CD14-positive monocyte (primary cell): ENCODE measurements around the gene NFE2. TPM values are rescaled to one million over a fixed set of nuclear protein-coding genes. Genes with fewer than 3 reads are reported as not detected.

Experiments used
- DNase-seq, 3 donors: peaks; one replicate each; pipeline ENCODE4 v3.0.0-alpha.2; 2011 to 2022
- H2AFZ ChIP-seq: 2 replicates; pipeline ENCODE4 v1.6.0; 2012; ENCODE audit warnings: mild to moderate bottlenecking, low read depth, low read length, inconsistent platforms; ENCODE audit not compliant: insufficient read depth, poor library complexity, severe bottlenecking
- H3K27ac ChIP-seq, 2 donors: 1 replicate in 1 of 2; 2 replicates in 1 of 2; pipeline ENCODE4 v1.5.1; 2012 to 2013; ENCODE audit warnings: low read length in 2 of 2, control low read depth in 1 of 2, inconsistent platforms in 1 of 2, low read depth in 1 of 2, mild to moderate bottlenecking in 1 of 2
- H3K27me3 ChIP-seq, 2 donors: one replicate each; pipeline versions ENCODE4 v1.6.0 to v1.6.1; 2011 to 2013; ENCODE audit warnings: low read length in 2 of 2; ENCODE audit not compliant: control insufficient read depth in 2 of 2, insufficient read depth in 2 of 2
- H3K36me3 ChIP-seq, 2 donors: replicated peaks in 1 of 2; 1 replicate in 1 of 2; 2 replicates in 1 of 2; pipeline versions ENCODE4 v1.5.1 to v1.6.1; 2012 to 2013; ENCODE audit warnings: low read length in 2 of 2, control low read depth in 1 of 2, inconsistent platforms in 1 of 2, mild to moderate bottlenecking in 1 of 2; ENCODE audit not compliant: insufficient read depth in 2 of 2, control insufficient read depth in 1 of 2
- H3K4me1 ChIP-seq, 2 donors: 1 replicate in 1 of 2; 2 replicates in 1 of 2; pipeline versions ENCODE4 v1.5.1 to v1.6.1; 2012 to 2013; ENCODE audit warnings: low read length in 2 of 2, control low read depth in 1 of 2, inconsistent platforms in 1 of 2, mild to moderate bottlenecking in 1 of 2, moderate library complexity in 1 of 2; ENCODE audit not compliant: insufficient read depth in 2 of 2, control insufficient read depth in 1 of 2
- H3K4me2 ChIP-seq: replicated peaks from 2 replicates; pipeline ENCODE3; 2012; ENCODE audit warnings: low read length, moderate library complexity, mild to moderate bottlenecking; ENCODE audit not compliant: poor library complexity, severe bottlenecking; ENCODE audit errors: extremely low read depth
- H3K4me3 ChIP-seq, 3 experiments: fragments of 200-600 bp in 1 of 3; sonication (generic) in 1 of 3; replicated peaks in 1 of 3; 1 replicate in 2 of 3; 2 replicates in 1 of 3; pipeline ENCODE4 v1.5.1; 2011 to 2013; ENCODE audit warnings: low read length in 3 of 3, mild to moderate bottlenecking in 3 of 3, control low read depth in 2 of 3, low read depth in 2 of 3, inconsistent platforms in 1 of 3, moderate library complexity in 1 of 3
- H3K79me2 ChIP-seq: 2 replicates; pipeline ENCODE4 v1.6.0; 2012; ENCODE audit warnings: mild to moderate bottlenecking, control low read depth, inconsistent platforms, low read length, moderate library complexity; ENCODE audit not compliant: insufficient read depth
- H3K9ac ChIP-seq: 2 replicates; pipeline ENCODE4 v1.6.0; 2017; ENCODE audit warnings: low read length, mild to moderate bottlenecking; ENCODE audit not compliant: insufficient read depth, poor library complexity, severe bottlenecking
- H3K9me3 ChIP-seq, 2 donors: replicated peaks in 1 of 2; 1 replicate in 1 of 2; 2 replicates in 1 of 2; pipeline versions ENCODE4 v1.5.1 to v1.6.1; 2012 to 2013; ENCODE audit warnings: low read length in 2 of 2, control low read depth in 1 of 2; ENCODE audit not compliant: control insufficient read depth in 1 of 2, insufficient read depth in 1 of 2
- H4K20me1 ChIP-seq: 2 replicates; pipeline ENCODE4 v1.6.0; 2012; ENCODE audit warnings: mild to moderate bottlenecking, low read length, control low read depth, moderate library complexity; ENCODE audit not compliant: insufficient read depth
- H3K27ac Mint-ChIP-seq, 7 donors: one replicate each; pipeline ENCODE4 v1.8.0; 2020; ENCODE audit warnings: mild to moderate bottlenecking in 7 of 7, mixed read lengths in 7 of 7, moderate library complexity in 6 of 7, inconsistent platforms in 2 of 7
- H3K27me3 Mint-ChIP-seq, 3 donors: one replicate each; pipeline ENCODE4 v1.8.0; 2021 to 2022; ENCODE audit warnings: low read depth in 3 of 3, mild to moderate bottlenecking in 3 of 3, mixed read lengths in 3 of 3, moderate library complexity in 3 of 3, inconsistent platforms in 1 of 3
- H3K36me3 Mint-ChIP-seq, 2 donors: one replicate each; pipeline ENCODE4 v1.8.0; 2020; ENCODE audit warnings: mixed read lengths in 2 of 2, inconsistent platforms in 1 of 2, mild to moderate bottlenecking in 1 of 2
- H3K4me1 Mint-ChIP-seq: one replicate; pipeline ENCODE4 v1.8.0; 2020; ENCODE audit warnings: mild to moderate bottlenecking, mixed read lengths
- H3K4me3 Mint-ChIP-seq, 2 donors: one replicate each; pipeline ENCODE4 v1.8.0; 2020; ENCODE audit warnings: mild to moderate bottlenecking in 2 of 2, mixed read lengths in 2 of 2, moderate library complexity in 1 of 2
- H3K9me3 Mint-ChIP-seq, 7 donors: one replicate each; pipeline ENCODE4 v1.8.0; 2020 to 2022; ENCODE audit warnings: mixed read lengths in 7 of 7, mild to moderate bottlenecking in 6 of 7, moderate library complexity in 6 of 7, inconsistent platforms in 2 of 7
- CTCF ChIP-seq: fragments of 200-600 bp; IDR thresholded peaks from one replicate; pipeline ENCODE4 v1.8.0; 2022; ENCODE audit warnings: antibody characterized with exemption, mild to moderate bottlenecking
- WGBS: methylation state at CpG from one replicate; pipeline ENCODE4 v1.1.5; 2013; ENCODE audit warnings: missing lambda C conversion rate; ENCODE audit not compliant: insufficient coverage; 5-methylcytosine and 5-hydroxymethylcytosine counted together
- intact Hi-C, 2 donors: fragments of 100-400 bp; cut with micrococcal nuclease; formaldehyde crosslinking; loops; one replicate each; pipeline versions ENCODE4 v1.15.0 to v1.15.1; 2023
- polyA plus RNA-seq, 3 donors: library from polyadenylated mRNA; depleted of rRNA in 1 of 3; unstranded in 2 of 3; stranded (reverse) in 1 of 3; fragments of 300-500 nt in 2 of 3; fragments of >200 nt in 1 of 3; fragmentation: Illumina TruSeq in 2 of 3; gene quantifications; 1 replicate in 2 of 3; 2 replicates in 1 of 3; pipeline ENCODE4 v1.2.3, GENCODE V29; 2012 to 2021

NFE2 gene
- polyA plus RNA-seq, 3 donors: 79.5 to 157 (median 95.6) TPM

- H3K4me1 Mint-ChIP-seq: peaks cover 31% of the 10 kb centered on the region
- 97% methylated on average over 3 of the region's 4 CpGs for WGBS
- H3K4me3 ChIP-seq: no peak overlapping the region
- intact Hi-C loops: no loop called here
- peak overlapping the region in 1 of 7 donors; percentile 64 for H3K27ac Mint-ChIP-seq
- H3K27me3 Mint-ChIP-seq: peaks cover 0 to 2% (median 1%) of the 10 kb centered on the region in 3 donors
- no peak for TF ChIP-seq CTCF
- H3K36me3 ChIP-seq: no peaks in the 10 kb centered on the region
- H3K9ac ChIP-seq: no peak overlapping the region
- H3K9me3 ChIP-seq: no peaks in the 10 kb centered on the region
- H3K27me3 ChIP-seq: no peaks in the 10 kb centered on the region
- H3K4me2 ChIP-seq: no peak overlapping the region
- no peaks in the 10 kb centered on the region for H3K9me3 Mint-ChIP-seq
- no peaks in the 10 kb centered on the region for H4K20me1 ChIP-seq
- peaks cover 13 to 30% of the 10 kb centered on the region in 2 donors for H3K4me1 ChIP-seq
- no peak overlapping the region for H3K4me3 Mint-ChIP-seq
- no peak overlapping the region for H2AFZ ChIP-seq
- H3K36me3 Mint-ChIP-seq: peaks cover 0 to 3% of the 10 kb centered on the region in 2 donors
- H3K79me2 ChIP-seq: peaks cover 99% of the 10 kb centered on the region
- DNase-seq: no peak
- H3K27ac ChIP-seq: no peak overlapping the region
Measured at GRCh38 chr12:54265364-54265812, 35.4 kb downstream of the NFE2 start.

GRCh38 chr12:54262403-54262925 is 38.4 kb downstream of the NFE2 start:
- Histone ChIP-seq H3K4me3 (peak overlapping the region in 1 of 3 experiments; percentile 21), H3K9ac (no peak overlapping the region), H3K4me2 (peak overlapping the region; percentile 48), H3K79me2 (peaks cover 98% of the 10 kb centered on the region), H3K27me3 (no peaks in the 10 kb centered on the region), H3K27ac (peak overlapping the region in 1 of 2 donors; percentile 58), H4K20me1 (no peaks in the 10 kb centered on the region), H3K9me3 (no peaks in the 10 kb centered on the region), H3K36me3 (peaks cover 0 to 1% of the 10 kb centered on the region in 2 donors), H2AFZ (no peak overlapping the region), H3K4me1 (peaks cover 25 to 40% of the 10 kb centered on the region in 2 donors)
- peak overlapping the region in 3 of 7 donors; percentile 2 to 38 (median 32) for H3K27ac Mint-ChIP-seq
- TF ChIP-seq CTCF: no peak
- H3K36me3 Mint-ChIP-seq: peaks cover 1% of the 10 kb centered on the region in 2 donors
- peak in 2 of 3 donors; percentile 12 to 32 for DNase-seq
- intact Hi-C loops: no loop called here
- H3K27me3 Mint-ChIP-seq: peaks cover 0 to 2% (median 1%) of the 10 kb centered on the region in 3 donors
- H3K4me3 Mint-ChIP-seq: peak overlapping the region in 1 of 2 donors; percentile 60
- peaks cover 40% of the 10 kb centered on the region for H3K4me1 Mint-ChIP-seq
- 27% methylated on average over 2 of the region's 4 CpGs for WGBS
- no peaks in the 10 kb centered on the region for H3K9me3 Mint-ChIP-seq
